ENCODE results near the gene NUTM1. TPM values are rescaled to one million over a fixed set of nuclear protein-coding genes. Genes with fewer than 3 reads are reported as not detected.
"Not testable (repeated sequence)": the region's sequence is repeated elsewhere in the genome, so short reads cannot be mapped to it uniquely, and the experiment has no call there.

Gene NUTM1
- total and polyA plus RNA-seq, 2 experiments from 2014 or later = not detected

DNA sequence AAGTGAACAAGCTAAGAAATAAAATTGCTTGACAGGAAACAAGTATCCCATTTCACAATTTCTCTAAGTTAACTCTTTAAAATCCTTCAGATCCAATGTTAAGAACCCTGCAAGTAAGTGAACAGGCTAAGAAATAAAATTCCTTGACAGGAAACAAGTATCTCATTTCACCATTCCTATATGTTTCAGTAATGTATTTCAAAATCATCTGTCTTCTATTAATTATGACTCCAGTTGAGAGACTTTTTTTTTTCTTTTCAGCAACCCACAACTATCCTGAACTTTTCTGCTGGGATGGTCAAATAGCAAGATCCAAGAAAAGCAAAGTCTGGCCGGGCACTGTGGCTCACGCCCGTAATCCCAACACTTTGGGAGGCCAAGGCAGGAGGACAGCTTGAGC, 3.2 kb upstream of the NUTM1 start:
- H3K9me2 ChIP-seq (ENCODE audit: insufficient read depth) = no peaks in the 10 kb centered on the region
- H3K4me1 ChIP-seq (ENCODE audit: insufficient read depth) = peaks cover 34% of the 10 kb centered on the region
- H3K27ac ChIP-seq = peak overlapping the region; percentile 8; the same call in 1 of the 2 replicates
- no peaks in the 10 kb centered on the region for H3K9me3 ChIP-seq (ENCODE audit: low read depth)
- H3K36me3 ChIP-seq (ENCODE audit: low read depth) = peaks cover 24% of the 10 kb centered on the region
- H3K4me2 ChIP-seq (ENCODE audit: unreplicated experiment) = no peak overlapping the region
- in situ Hi-C loops (cut with MboI) = no loop called here
- no peaks in the 10 kb centered on the region for H4K20me1 ChIP-seq (ENCODE audit: insufficient read depth)
- DNase-seq = no peak
- H3K4me3 ChIP-seq = no peak overlapping the region
- peaks cover 44% of the 10 kb centered on the region for H3F3A ChIP-seq (ENCODE audit: insufficient read depth)
- H3K27me3 ChIP-seq (replicated peaks; ENCODE audit: insufficient read depth) = no peaks in the 10 kb centered on the region
- H2AFZ ChIP-seq = no peak overlapping the region
- H3K79me2 ChIP-seq (ENCODE audit: insufficient read depth) = peaks cover 55% of the 10 kb centered on the region
- 95 to 97% methylated on average over 3 of the region's 3 CpGs for WGBS, 2 experiments (ENCODE audit: low coverage in 1 of 2, low lambda C conversion rate in 2 of 2, missing lambda C conversion rate in 2 of 2)
- no peak for TF ChIP-seq EZH2phosphoT487 (IDR thresholded peaks at IDR 0.05; ENCODE audit: insufficient read depth, low read depth)
- TF ChIP-seq EZH2 (IDR thresholded peaks at IDR 0.05; ENCODE audit: insufficient read depth, poor library complexity, severe bottlenecking) = no peak
- no peak overlapping the region for H3K9ac ChIP-seq

DNA sequence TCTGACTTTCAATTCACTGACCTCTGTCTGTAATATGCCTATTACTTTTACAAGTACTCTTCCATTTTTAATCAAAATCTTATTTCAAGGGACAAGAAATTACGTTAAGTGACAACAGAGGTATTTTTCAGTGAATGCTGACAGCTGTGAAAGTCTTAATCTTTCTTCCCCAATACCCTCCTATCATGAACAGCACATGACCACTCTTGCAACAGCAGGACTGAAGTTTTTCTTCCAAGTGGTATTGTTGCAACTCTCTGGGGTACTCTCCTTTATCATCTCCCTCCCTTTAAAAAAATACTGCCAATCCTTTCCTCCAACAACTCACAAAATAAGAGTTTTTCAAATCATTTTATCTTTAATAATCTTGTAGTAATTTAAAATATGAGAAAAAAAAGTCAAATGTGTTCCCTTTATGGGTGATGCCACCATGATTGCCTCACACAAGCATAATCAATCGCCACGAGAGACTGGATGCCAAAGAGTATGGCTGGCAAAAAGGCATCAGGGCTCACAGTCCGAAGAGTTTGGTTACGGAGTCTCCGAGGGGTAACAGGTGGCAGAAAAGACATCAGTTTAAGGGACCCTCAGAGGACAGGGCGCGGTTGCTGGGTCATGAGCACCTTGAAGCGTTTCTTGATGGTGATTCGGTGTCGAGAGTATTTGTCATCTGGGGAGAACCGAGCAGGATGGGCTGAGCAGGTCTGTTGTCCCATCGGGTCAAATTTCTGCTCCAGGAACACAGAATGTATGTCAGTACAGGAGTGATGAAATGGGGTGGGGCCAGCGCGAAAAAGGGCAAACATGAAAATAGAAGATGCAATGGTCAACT, 1.5 kb upstream of the NUTM1 start:
- Histone ChIP-seq H3F3A (ENCODE audit: insufficient read depth) (peaks cover 29% of the 10 kb centered on the region), H4K20me1 (ENCODE audit: insufficient read depth) (no peaks in the 10 kb centered on the region), H3K36me3 (ENCODE audit: low read depth) (peaks cover 24% of the 10 kb centered on the region), H3K4me3 (peak overlapping the region; percentile 93), H3K27me3 (replicated peaks; ENCODE audit: insufficient read depth) (no peaks in the 10 kb centered on the region), H3K79me2 (ENCODE audit: insufficient read depth) (peaks cover 48% of the 10 kb centered on the region), H3K4me2 (ENCODE audit: unreplicated experiment) (peak overlapping the region; percentile 65), H3K9ac (peak overlapping the region; percentile 89; the same call in 1 of the 2 replicates), H3K9me2 (ENCODE audit: insufficient read depth) (no peaks in the 10 kb centered on the region), H3K4me1 (ENCODE audit: insufficient read depth) (peaks cover 20% of the 10 kb centered on the region), H3K9me3 (ENCODE audit: low read depth) (no peaks in the 10 kb centered on the region), H2AFZ (no peak overlapping the region), H3K27ac (peak overlapping the region; percentile 85; the same call in 1 of the 2 replicates)
- in situ Hi-C loops (cut with MboI) = no loop called here
- no peak for TF ChIP-seq EZH2phosphoT487 (IDR thresholded peaks at IDR 0.05; ENCODE audit: insufficient read depth, low read depth)
- TF ChIP-seq EZH2 (IDR thresholded peaks at IDR 0.05; ENCODE audit: insufficient read depth, poor library complexity, severe bottlenecking) = no peak
- no peak for DNase-seq
- WGBS, 2 experiments (ENCODE audit: low coverage in 1 of 2, low lambda C conversion rate in 2 of 2, missing lambda C conversion rate in 2 of 2) = 95 to 96% methylated on average over 15 of the region's 15 CpGs

DNA sequence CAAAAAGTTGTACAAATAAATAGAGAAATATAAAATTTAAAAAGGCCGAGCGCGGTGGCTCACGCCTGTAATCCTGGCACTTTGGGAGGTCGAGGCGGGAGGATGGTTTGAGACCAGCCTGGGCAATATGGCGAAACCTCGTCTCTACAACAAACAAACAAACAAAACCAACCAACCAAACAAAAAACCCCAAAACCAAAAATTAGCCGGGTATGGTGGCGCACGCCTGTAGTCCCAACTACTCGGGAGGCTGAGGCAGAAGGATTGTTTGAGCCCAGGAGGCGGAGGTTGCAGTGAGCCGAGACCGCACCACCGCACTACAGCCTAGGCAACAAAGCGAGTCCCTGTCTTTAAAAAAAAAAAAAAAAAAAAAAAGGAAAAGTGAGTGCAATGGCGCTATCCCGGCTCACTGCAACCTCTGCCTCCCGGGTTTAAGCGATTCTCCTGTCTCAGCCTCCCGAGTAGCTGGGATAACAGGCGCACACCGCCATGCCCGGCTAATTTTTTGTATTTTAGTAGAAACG, 840 bp upstream of the NUTM1 start:
- H3K4me3 ChIP-seq = peak overlapping the region; percentile 93
- DNase-seq = peak; percentile 15
- WGBS, 2 experiments (ENCODE audit: low coverage in 1 of 2, low lambda C conversion rate in 2 of 2, missing lambda C conversion rate in 2 of 2) = 37 to 40% methylated on average over 25 to 26 of the region's 26 CpGs
- H3K27me3 ChIP-seq (replicated peaks; ENCODE audit: insufficient read depth); H3K9me3 ChIP-seq (ENCODE audit: low read depth); in situ Hi-C loops (cut with MboI); H4K20me1 ChIP-seq (ENCODE audit: insufficient read depth); H3K9me2 ChIP-seq (ENCODE audit: insufficient read depth): not testable (repeated sequence)
- peak overlapping the region; percentile 85 for H3K27ac ChIP-seq
- H3K36me3 ChIP-seq (ENCODE audit: low read depth) = peaks cover 24% of the 10 kb centered on the region
- peak overlapping the region; percentile 89 for H3K9ac ChIP-seq
- H3K79me2 ChIP-seq (ENCODE audit: insufficient read depth) = peaks cover 41% of the 10 kb centered on the region
- peaks cover 27% of the 10 kb centered on the region for H3F3A ChIP-seq (ENCODE audit: insufficient read depth)
- H2AFZ ChIP-seq = peak overlapping the region; percentile 90
- peaks cover 15% of the 10 kb centered on the region for H3K4me1 ChIP-seq (ENCODE audit: insufficient read depth)
- H3K4me2 ChIP-seq (ENCODE audit: unreplicated experiment) = peak overlapping the region; percentile 65

- TF ChIP-seq EZH2 (IDR thresholded peaks at IDR 0.05; ENCODE audit: insufficient read depth, poor library complexity, severe bottlenecking) (no peak), EZH2phosphoT487 (IDR thresholded peaks at IDR 0.05; ENCODE audit: insufficient read depth, low read depth) (no peak)
- DNase-seq = no peak
- Histone ChIP-seq H3K9ac (no peak overlapping the region), H3K4me2 (ENCODE audit: unreplicated experiment) (no peak overlapping the region), H3K27me3 (replicated peaks; ENCODE audit: insufficient read depth) (no peaks in the 10 kb centered on the region), H3K4me3 (no peak overlapping the region), H3F3A (ENCODE audit: insufficient read depth) (peaks cover 4% of the 10 kb centered on the region; the same call in 1 of the 2 replicates), H3K9me3 (ENCODE audit: low read depth) (no peaks in the 10 kb centered on the region), H2AFZ (no peak overlapping the region), H3K79me2 (ENCODE audit: insufficient read depth) (no peaks in the 10 kb centered on the region), H3K9me2 (ENCODE audit: insufficient read depth) (no peaks in the 10 kb centered on the region), H4K20me1 (ENCODE audit: insufficient read depth) (no peaks in the 10 kb centered on the region), H3K36me3 (ENCODE audit: low read depth) (no peaks in the 10 kb centered on the region), H3K4me1 (ENCODE audit: insufficient read depth) (no peaks in the 10 kb centered on the region), H3K27ac (no peak overlapping the region)
- 71 to 75% methylated on average over 13 of the region's 13 CpGs for WGBS, 2 experiments (ENCODE audit: low coverage in 1 of 2, low lambda C conversion rate in 2 of 2, missing lambda C conversion rate in 2 of 2)
- in situ Hi-C loops (cut with MboI) = no loop called here
Observed at GRCh38 chr15:34347951-34348638, 5.0 kb downstream of the NUTM1 start.

Data from GM23248 (cell line).